ENCODE data around the gene SLC30A2.

Gene SLC30A2

GRCh38 chr1:26067432-26067911, 21.6 kb upstream of the SLC30A2 start, which contains the start of gene TRIM63:
Gene TRIM63, minus strand, starts transcription at chr1:26067630. Its CDS starts 136 bp downstream, at chr1:26067494.
- no peak within 1 kb of the TSS for H3K4me3 ChIP-seq (ENCODE audit: low read depth in 1 of 2, low read length in 2 of 2)
- peaks cover 0 to under 1% of the 10 kb centered on the region in 2 donors for H3K27me3 ChIP-seq (ENCODE audit: control insufficient read depth in 1 of 2, insufficient read depth in 2 of 2, low read length in 2 of 2)
- no peak within 1 kb of the TSS for H3K9ac ChIP-seq (ENCODE audit: low read length)
- H3K4me1 ChIP-seq (ENCODE audit: insufficient read depth, low read length): no peaks in the 10 kb centered on the region
- no peaks in the 10 kb centered on the region for H3K36me3 ChIP-seq (ENCODE audit: insufficient read depth, low read length)
- no peak within 1 kb of the TSS for H3K27ac ChIP-seq (ENCODE audit: low read depth, low read length)
- H3K9me3 ChIP-seq (ENCODE audit: low read length): no peaks in the 10 kb centered on the region

GRCh38 chr1:26066857-26067256, 20.9 kb upstream of the SLC30A2 start:
- Histone ChIP-seq H3K4me1 (ENCODE audit: insufficient read depth, low read length) (no peaks in the 10 kb centered on the region), H3K36me3 (ENCODE audit: insufficient read depth, low read length) (no peaks in the 10 kb centered on the region), H3K27me3 (ENCODE audit: control insufficient read depth in 1 of 2, insufficient read depth in 2 of 2, low read length in 2 of 2) (no peaks in the 10 kb centered on the region), H3K9ac (ENCODE audit: low read length) (no peak overlapping the region), H3K4me3 (ENCODE audit: low read depth in 1 of 2, low read length in 2 of 2) (no peak overlapping the region), H3K27ac (ENCODE audit: low read depth, low read length) (no peak overlapping the region), H3K9me3 (ENCODE audit: low read length) (no peaks in the 10 kb centered on the region)

GRCh38 chr1:26066160-26066559, 20.2 kb upstream of the SLC30A2 start:
- Histone ChIP-seq H3K27me3 (ENCODE audit: control insufficient read depth in 1 of 2, insufficient read depth in 2 of 2, low read length in 2 of 2) (no peaks in the 10 kb centered on the region), H3K9me3 (ENCODE audit: low read length) (no peaks in the 10 kb centered on the region), H3K9ac (ENCODE audit: low read length) (no peak overlapping the region), H3K4me1 (ENCODE audit: insufficient read depth, low read length) (no peaks in the 10 kb centered on the region), H3K4me3 (ENCODE audit: low read depth in 1 of 2, low read length in 2 of 2) (no peak overlapping the region), H3K36me3 (ENCODE audit: insufficient read depth, low read length) (no peaks in the 10 kb centered on the region), H3K27ac (ENCODE audit: low read depth, low read length) (no peak overlapping the region)

DNA sequence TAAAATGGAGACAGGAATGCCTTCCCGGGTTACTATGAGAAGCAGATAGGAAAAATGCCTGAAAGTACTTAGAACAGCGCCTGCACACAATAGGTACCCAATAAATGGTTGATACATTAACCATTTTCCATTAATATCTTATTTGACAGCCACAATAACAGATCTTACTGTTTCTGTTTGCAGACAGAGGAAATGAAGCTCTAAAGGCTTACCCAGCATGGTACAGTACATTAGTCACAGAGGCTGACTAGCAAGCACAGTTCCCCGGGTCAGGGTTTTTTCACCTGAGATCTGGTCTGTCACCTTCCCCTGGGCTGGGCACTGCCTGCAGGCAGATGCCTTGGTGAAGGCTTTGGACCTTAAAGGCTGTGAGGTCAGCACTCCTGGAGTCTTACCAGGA, 18.6 kb upstream of the SLC30A2 start:
- H3K9ac ChIP-seq (ENCODE audit: low read length): no peak overlapping the region
- H3K36me3 ChIP-seq (ENCODE audit: insufficient read depth, low read length): no peaks in the 10 kb centered on the region
- H3K9me3 ChIP-seq (ENCODE audit: low read length): no peaks in the 10 kb centered on the region
- H3K27me3 ChIP-seq (ENCODE audit: control insufficient read depth in 1 of 2, insufficient read depth in 2 of 2, low read length in 2 of 2): no peaks in the 10 kb centered on the region
- H3K4me3 ChIP-seq (ENCODE audit: low read depth in 1 of 2, low read length in 2 of 2): no peak overlapping the region
- H3K4me1 ChIP-seq (ENCODE audit: insufficient read depth, low read length): no peaks in the 10 kb centered on the region
- H3K27ac ChIP-seq (ENCODE audit: low read depth, low read length): no peak overlapping the region

DNA sequence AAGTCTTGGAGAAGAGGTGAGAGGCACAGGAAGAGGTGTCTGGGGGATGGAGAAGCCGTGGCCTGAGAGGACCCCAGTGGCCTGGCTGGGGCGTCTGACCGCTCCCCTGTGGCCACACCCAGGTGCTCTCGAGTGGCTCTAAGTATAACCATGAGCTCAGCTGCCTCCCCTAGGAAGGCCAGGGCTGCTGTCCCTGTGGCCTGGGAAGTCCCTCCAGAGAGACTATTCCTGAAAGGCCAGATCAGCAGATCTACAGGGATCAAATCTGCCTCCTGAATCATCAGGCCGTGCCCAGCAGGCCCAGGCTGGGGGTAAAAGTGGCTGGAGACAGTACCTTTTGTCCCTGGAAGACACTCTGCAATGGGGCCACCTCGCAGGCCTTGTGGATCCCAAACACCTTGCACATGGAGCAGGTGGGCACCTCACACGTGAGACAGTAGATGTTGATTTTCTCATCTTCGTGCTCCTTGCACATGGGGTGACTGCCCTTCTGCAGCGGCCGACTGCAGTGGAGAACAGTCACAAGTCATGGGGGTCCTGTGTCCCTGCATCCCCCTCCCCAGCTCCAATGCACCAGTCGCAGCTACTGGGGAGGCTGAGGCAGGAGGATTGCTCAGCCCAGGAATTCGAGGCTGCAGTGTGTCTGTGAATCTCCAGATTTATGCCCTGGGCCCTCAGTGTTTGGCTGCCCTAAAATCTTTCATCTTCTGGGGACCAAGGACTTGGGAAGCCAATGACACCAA, 15.1 kb upstream of the SLC30A2 start:
- Histone ChIP-seq H3K9me3 (ENCODE audit: low read length) (no peaks in the 10 kb centered on the region), H3K4me1 (ENCODE audit: insufficient read depth, low read length) (no peaks in the 10 kb centered on the region), H3K27me3 (ENCODE audit: control insufficient read depth in 1 of 2, insufficient read depth in 2 of 2, low read length in 2 of 2) (no peaks in the 10 kb centered on the region), H3K36me3 (ENCODE audit: insufficient read depth, low read length) (no peaks in the 10 kb centered on the region), H3K4me3 (ENCODE audit: low read depth in 1 of 2, low read length in 2 of 2) (no peak overlapping the region), H3K9ac (ENCODE audit: low read length) (no peak overlapping the region), H3K27ac (ENCODE audit: low read depth, low read length) (no peak overlapping the region)

DNA sequence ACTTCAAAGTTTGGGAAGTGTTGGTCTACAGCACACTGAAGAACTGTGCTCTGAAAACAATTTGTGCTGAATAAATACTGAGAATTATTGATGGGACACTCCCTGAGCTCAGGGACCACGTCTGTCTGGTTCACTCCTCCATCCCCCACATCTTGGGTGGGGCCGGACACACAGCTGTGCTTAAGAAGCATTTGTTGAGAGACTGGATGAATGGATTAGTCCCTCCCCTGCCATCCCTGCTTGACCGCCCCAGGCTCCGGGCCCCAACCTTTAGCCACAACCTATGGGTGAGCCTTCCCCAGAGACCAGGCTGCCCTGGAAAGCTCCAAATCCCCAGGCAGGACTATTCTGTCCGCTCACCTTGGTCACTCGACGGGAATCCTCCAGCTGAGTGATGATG, 14.0 kb upstream of the SLC30A2 start:
- H3K27me3 ChIP-seq (ENCODE audit: control insufficient read depth in 1 of 2, insufficient read depth in 2 of 2, low read length in 2 of 2): no peaks in the 10 kb centered on the region
- H3K4me1 ChIP-seq (ENCODE audit: insufficient read depth, low read length): no peaks in the 10 kb centered on the region
- H3K9me3 ChIP-seq (ENCODE audit: low read length): no peaks in the 10 kb centered on the region
- no peak overlapping the region for H3K27ac ChIP-seq (ENCODE audit: low read depth, low read length)
- H3K36me3 ChIP-seq (ENCODE audit: insufficient read depth, low read length): no peaks in the 10 kb centered on the region
- H3K9ac ChIP-seq (ENCODE audit: low read length): no peak overlapping the region
- H3K4me3 ChIP-seq (ENCODE audit: low read depth in 1 of 2, low read length in 2 of 2): no peak overlapping the region

DNA sequence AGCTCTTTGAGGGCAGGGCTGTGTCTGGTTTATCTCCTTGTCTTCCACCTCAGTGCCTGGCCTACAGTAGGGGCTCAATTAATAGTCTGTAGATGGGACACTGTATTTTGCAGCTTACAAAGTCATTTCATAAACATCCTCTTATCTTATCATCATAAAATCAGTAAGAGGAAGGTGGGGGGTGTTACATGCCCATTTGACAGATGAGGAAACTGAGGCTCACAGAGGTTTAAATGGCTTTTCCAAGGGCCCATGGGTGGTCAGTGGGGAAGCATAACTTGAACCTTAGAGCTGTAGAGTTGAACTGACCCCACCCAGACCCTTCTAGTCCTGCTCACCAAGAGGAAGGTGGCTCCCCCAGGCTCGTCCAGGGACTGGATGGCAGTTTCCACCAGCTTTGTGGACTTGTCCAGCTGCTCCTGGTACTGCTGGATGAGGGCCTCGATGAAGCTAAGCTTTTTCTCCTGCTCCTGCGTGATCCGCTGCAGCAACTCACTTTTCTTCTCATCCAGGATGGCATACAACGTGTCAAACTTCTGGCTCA, 12.2 kb upstream of the SLC30A2 start:
- H3K9me3 ChIP-seq (ENCODE audit: low read length): no peaks in the 10 kb centered on the region
- no peaks in the 10 kb centered on the region for H3K36me3 ChIP-seq (ENCODE audit: insufficient read depth, low read length)
- no peak overlapping the region for H3K9ac ChIP-seq (ENCODE audit: low read length)
- H3K4me1 ChIP-seq (ENCODE audit: insufficient read depth, low read length): no peaks in the 10 kb centered on the region
- H3K27me3 ChIP-seq (ENCODE audit: control insufficient read depth in 1 of 2, insufficient read depth in 2 of 2, low read length in 2 of 2): peaks cover 0 to 10% of the 10 kb centered on the region in 2 donors
- no peak overlapping the region for H3K27ac ChIP-seq (ENCODE audit: low read depth, low read length)
- H3K4me3 ChIP-seq (ENCODE audit: low read depth in 1 of 2, low read length in 2 of 2): no peak overlapping the region

- H3K9ac ChIP-seq (ENCODE audit: low read length): no peak overlapping the region
- no peaks in the 10 kb centered on the region for H3K9me3 ChIP-seq (ENCODE audit: low read length)
- no peak overlapping the region for H3K27ac ChIP-seq (ENCODE audit: low read depth, low read length)
- peaks cover 0 to 10% of the 10 kb centered on the region in 2 donors for H3K27me3 ChIP-seq (ENCODE audit: control insufficient read depth in 1 of 2, insufficient read depth in 2 of 2, low read length in 2 of 2)
- no peak overlapping the region for H3K4me3 ChIP-seq (ENCODE audit: low read depth in 1 of 2, low read length in 2 of 2)
- H3K4me1 ChIP-seq (ENCODE audit: insufficient read depth, low read length): no peaks in the 10 kb centered on the region
- no peaks in the 10 kb centered on the region for H3K36me3 ChIP-seq (ENCODE audit: insufficient read depth, low read length)
Measured at GRCh38 chr1:26057189-26057588, 11.3 kb upstream of the SLC30A2 start.

GRCh38 chr1:26055041-26055440, 9.1 kb upstream of the SLC30A2 start:
- H3K27me3 ChIP-seq (ENCODE audit: control insufficient read depth in 1 of 2, insufficient read depth in 2 of 2, low read length in 2 of 2): peaks cover 0 to 10% of the 10 kb centered on the region in 2 donors
- no peak overlapping the region for H3K9ac ChIP-seq (ENCODE audit: low read length)
- no peak overlapping the region for H3K4me3 ChIP-seq (ENCODE audit: low read depth in 1 of 2, low read length in 2 of 2)
- H3K4me1 ChIP-seq (ENCODE audit: insufficient read depth, low read length): no peaks in the 10 kb centered on the region
- no peaks in the 10 kb centered on the region for H3K9me3 ChIP-seq (ENCODE audit: low read length)
- no peaks in the 10 kb centered on the region for H3K36me3 ChIP-seq (ENCODE audit: insufficient read depth, low read length)
- no peak overlapping the region for H3K27ac ChIP-seq (ENCODE audit: low read depth, low read length)

- no peak overlapping the region for H3K4me3 ChIP-seq (ENCODE audit: low read depth in 1 of 2, low read length in 2 of 2)
- no peaks in the 10 kb centered on the region for H3K4me1 ChIP-seq (ENCODE audit: insufficient read depth, low read length)
- no peaks in the 10 kb centered on the region for H3K36me3 ChIP-seq (ENCODE audit: insufficient read depth, low read length)
- no peak overlapping the region for H3K27ac ChIP-seq (ENCODE audit: low read depth, low read length)
- no peak overlapping the region for H3K9ac ChIP-seq (ENCODE audit: low read length)
- peaks cover 0 to 10% of the 10 kb centered on the region in 2 donors for H3K27me3 ChIP-seq (ENCODE audit: control insufficient read depth in 1 of 2, insufficient read depth in 2 of 2, low read length in 2 of 2)
- no peaks in the 10 kb centered on the region for H3K9me3 ChIP-seq (ENCODE audit: low read length)
Measured at GRCh38 chr1:26053718-26054560, 8.0 kb upstream of the SLC30A2 start.

- no peak overlapping the region for H3K4me3 ChIP-seq (ENCODE audit: low read depth in 1 of 2, low read length in 2 of 2)
- no peaks in the 10 kb centered on the region for H3K36me3 ChIP-seq (ENCODE audit: insufficient read depth, low read length)
- no peaks in the 10 kb centered on the region for H3K4me1 ChIP-seq (ENCODE audit: insufficient read depth, low read length)
- no peak overlapping the region for H3K27ac ChIP-seq (ENCODE audit: low read depth, low read length)
- no peaks in the 10 kb centered on the region for H3K9me3 ChIP-seq (ENCODE audit: low read length)
- H3K9ac ChIP-seq (ENCODE audit: low read length): no peak overlapping the region
- H3K27me3 ChIP-seq (ENCODE audit: control insufficient read depth in 1 of 2, insufficient read depth in 2 of 2, low read length in 2 of 2): peaks cover 11 to 34% of the 10 kb centered on the region in 2 donors
Measured at GRCh38 chr1:26050248-26050640, 4.3 kb upstream of the SLC30A2 start.
